ENCODE measurements around the gene ZBTB20. TPM values are rescaled to one million over a fixed set of nuclear protein-coding genes. Genes with fewer than 3 reads are reported as not detected.

ZBTB20 gene
- total and polyA plus RNA-seq, 4 donors: 0.88 to 83.2 (median 20.4) TPM

DNA sequence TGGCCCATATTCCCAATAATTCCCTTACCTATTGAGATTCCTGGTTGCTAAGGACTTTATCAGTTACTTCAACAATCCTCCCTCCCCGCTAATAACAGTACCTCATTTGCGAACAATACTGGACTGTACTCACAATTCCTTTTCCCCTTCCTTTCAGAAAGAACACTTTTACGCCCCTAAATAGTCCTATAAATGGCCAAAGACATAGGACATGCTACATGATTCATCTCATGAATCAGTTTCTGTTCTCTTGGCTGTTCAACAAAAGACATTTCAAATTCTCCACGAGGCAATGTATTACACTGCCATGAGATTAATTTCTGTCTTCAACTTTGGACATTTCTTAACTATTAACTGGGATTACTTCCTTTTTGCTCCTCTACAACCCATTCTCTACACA is 588.8 kb downstream of the ZBTB20 start:
- no peak overlapping the region for H3K9ac ChIP-seq (ENCODE audit: low read depth in 1 of 2, low read length in 2 of 2)
- H3K36me3 ChIP-seq (ENCODE audit: control insufficient read depth in 4 of 4, insufficient read depth in 3 of 4, low read depth in 1 of 4, low read length in 3 of 4): peaks cover 0 to 7% (median 0%) of the 10 kb centered on the region in 4 donors
- WGBS: 91% methylated on average over 4 of the region's 4 CpGs
- no peaks in the 10 kb centered on the region for H3K4me1 ChIP-seq (ENCODE audit: control insufficient read depth in 4 of 4, insufficient read depth in 4 of 4, low read length in 3 of 4)
- no peaks in the 10 kb centered on the region for H3K27me3 ChIP-seq (ENCODE audit: control insufficient read depth in 4 of 4, insufficient read depth in 4 of 4, low read length in 3 of 4)
- no peak overlapping the region for H3K4me3 ChIP-seq (ENCODE audit: low read depth in 1 of 3, low read length in 3 of 3)
- TF ChIP-seq HNF4G (IDR thresholded peaks at IDR 0.05) (no peak), YY1 (IDR thresholded peaks at IDR 0.05) (no peak), HNF4A (conservative IDR thresholded peaks at IDR 0.05) (no peak), RAD21 (IDR thresholded peaks at IDR 0.05) (no peak)
- TF ChIP-seq, protein P1, sequence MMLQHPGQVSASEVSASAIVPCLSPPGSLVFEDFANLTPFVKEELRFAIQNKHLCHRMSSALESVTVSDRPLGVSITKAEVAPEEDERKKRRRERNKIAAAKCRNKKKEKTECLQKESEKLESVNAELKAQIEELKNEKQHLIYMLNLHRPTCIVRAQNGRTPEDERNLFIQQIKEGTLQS (IDR thresholded peaks at IDR 0.05): no peak
- TF ChIP-seq, protein P2, sequence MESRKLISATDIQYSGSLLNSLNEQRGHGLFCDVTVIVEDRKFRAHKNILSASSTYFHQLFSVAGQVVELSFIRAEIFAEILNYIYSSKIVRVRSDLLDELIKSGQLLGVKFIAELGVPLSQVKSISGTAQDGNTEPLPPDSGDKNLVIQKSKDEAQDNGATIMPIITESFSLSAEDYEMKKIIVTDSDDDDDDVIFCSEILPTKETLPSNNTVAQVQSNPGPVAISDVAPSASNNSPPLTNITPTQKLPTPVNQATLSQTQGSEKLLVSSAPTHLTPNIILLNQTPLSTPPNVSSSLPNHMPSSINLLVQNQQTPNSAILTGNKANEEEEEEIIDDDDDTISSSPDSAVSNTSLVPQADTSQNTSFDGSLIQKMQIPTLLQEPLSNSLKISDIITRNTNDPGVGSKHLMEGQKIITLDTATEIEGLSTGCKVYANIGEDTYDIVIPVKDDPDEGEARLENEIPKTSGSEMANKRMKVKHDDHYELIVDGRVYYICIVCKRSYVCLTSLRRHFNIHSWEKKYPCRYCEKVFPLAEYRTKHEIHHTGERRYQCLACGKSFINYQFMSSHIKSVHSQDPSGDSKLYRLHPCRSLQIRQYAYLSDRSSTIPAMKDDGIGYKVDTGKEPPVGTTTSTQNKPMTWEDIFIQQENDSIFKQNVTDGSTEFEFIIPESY (IDR thresholded peaks at IDR 0.05): no peak
- TF ChIP-seq, protein P3, sequence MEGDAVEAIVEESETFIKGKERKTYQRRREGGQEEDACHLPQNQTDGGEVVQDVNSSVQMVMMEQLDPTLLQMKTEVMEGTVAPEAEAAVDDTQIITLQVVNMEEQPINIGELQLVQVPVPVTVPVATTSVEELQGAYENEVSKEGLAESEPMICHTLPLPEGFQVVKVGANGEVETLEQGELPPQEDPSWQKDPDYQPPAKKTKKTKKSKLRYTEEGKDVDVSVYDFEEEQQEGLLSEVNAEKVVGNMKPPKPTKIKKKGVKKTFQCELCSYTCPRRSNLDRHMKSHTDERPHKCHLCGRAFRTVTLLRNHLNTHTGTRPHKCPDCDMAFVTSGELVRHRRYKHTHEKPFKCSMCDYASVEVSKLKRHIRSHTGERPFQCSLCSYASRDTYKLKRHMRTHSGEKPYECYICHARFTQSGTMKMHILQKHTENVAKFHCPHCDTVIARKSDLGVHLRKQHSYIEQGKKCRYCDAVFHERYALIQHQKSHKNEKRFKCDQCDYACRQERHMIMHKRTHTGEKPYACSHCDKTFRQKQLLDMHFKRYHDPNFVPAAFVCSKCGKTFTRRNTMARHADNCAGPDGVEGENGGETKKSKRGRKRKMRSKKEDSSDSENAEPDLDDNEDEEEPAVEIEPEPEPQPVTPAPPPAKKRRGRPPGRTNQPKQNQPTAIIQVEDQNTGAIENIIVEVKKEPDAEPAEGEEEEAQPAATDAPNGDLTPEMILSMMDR (IDR thresholded peaks at IDR 0.05; ENCODE audit: low read depth, low read length, missing input control): no peak
- no peaks in the 10 kb centered on the region for H3K9me3 ChIP-seq (ENCODE audit: control insufficient read depth in 4 of 4, low read length in 3 of 4)
- no peak for DNase-seq (ENCODE audit: low spot score)
- no peak overlapping the region for H3K27ac ChIP-seq (ENCODE audit: low read depth in 1 of 2, low read length in 2 of 2)

DNA sequence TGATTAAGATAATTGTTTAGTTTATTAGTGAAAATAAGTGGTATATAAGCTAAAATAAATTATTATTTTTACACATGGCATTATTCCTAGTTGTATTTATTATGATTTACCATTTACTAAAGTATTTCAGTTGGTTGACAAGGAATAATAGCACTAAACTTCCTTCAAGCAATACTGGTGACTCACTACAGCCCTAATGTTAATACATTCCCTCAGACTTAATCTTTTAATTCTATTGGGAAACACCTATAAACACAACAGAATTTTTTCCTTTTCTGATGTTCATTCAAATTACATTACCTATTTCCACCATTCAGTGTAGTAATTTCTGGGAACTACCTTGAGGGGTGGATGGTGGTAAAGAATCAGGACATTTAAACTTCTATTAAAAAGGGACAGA is 589.3 kb downstream of the ZBTB20 start:
- DNase-seq (ENCODE audit: low spot score): no peak
- H3K9me3 ChIP-seq (ENCODE audit: control insufficient read depth in 4 of 4, low read length in 3 of 4): no peaks in the 10 kb centered on the region
- no peak overlapping the region for H3K9ac ChIP-seq (ENCODE audit: low read depth in 1 of 2, low read length in 2 of 2)
- no peak overlapping the region for H3K4me3 ChIP-seq (ENCODE audit: low read depth in 1 of 3, low read length in 3 of 3)
- H3K4me1 ChIP-seq (ENCODE audit: control insufficient read depth in 4 of 4, insufficient read depth in 4 of 4, low read length in 3 of 4): no peaks in the 10 kb centered on the region
- H3K36me3 ChIP-seq (ENCODE audit: control insufficient read depth in 4 of 4, insufficient read depth in 3 of 4, low read depth in 1 of 4, low read length in 3 of 4): peaks cover 0 to 7% (median 0%) of the 10 kb centered on the region in 4 donors
- no peaks in the 10 kb centered on the region for H3K27me3 ChIP-seq (ENCODE audit: control insufficient read depth in 4 of 4, insufficient read depth in 4 of 4, low read length in 3 of 4)
- no peak overlapping the region for H3K27ac ChIP-seq (ENCODE audit: low read depth in 1 of 2, low read length in 2 of 2)
- TF ChIP-seq, protein P1 (IDR thresholded peaks at IDR 0.05): no peak
- TF ChIP-seq YY1 (IDR thresholded peaks at IDR 0.05) (no peak), SP1 (IDR thresholded peaks at IDR 0.05) (no peak), JUND (IDR thresholded peaks at IDR 0.05) (no peak), NR2F2 (IDR thresholded peaks at IDR 0.05) (no peak), HNF4G (IDR thresholded peaks at IDR 0.05) (no peak), RXRA (IDR thresholded peaks at IDR 0.05) (no peak), HNF4A (conservative IDR thresholded peaks at IDR 0.05) (no peak), FOXA1 (IDR thresholded peaks at IDR 0.05) (no peak), FOXA2 (IDR thresholded peaks at IDR 0.05) (no peak), GABPA (IDR thresholded peaks at IDR 0.05 in 1 of 2, conservative IDR thresholded peaks at IDR 0.05 in 1 of 2) (no peak)
- TF ChIP-seq, protein P2 (IDR thresholded peaks at IDR 0.05): no peak
- TF ChIP-seq, protein P4, sequence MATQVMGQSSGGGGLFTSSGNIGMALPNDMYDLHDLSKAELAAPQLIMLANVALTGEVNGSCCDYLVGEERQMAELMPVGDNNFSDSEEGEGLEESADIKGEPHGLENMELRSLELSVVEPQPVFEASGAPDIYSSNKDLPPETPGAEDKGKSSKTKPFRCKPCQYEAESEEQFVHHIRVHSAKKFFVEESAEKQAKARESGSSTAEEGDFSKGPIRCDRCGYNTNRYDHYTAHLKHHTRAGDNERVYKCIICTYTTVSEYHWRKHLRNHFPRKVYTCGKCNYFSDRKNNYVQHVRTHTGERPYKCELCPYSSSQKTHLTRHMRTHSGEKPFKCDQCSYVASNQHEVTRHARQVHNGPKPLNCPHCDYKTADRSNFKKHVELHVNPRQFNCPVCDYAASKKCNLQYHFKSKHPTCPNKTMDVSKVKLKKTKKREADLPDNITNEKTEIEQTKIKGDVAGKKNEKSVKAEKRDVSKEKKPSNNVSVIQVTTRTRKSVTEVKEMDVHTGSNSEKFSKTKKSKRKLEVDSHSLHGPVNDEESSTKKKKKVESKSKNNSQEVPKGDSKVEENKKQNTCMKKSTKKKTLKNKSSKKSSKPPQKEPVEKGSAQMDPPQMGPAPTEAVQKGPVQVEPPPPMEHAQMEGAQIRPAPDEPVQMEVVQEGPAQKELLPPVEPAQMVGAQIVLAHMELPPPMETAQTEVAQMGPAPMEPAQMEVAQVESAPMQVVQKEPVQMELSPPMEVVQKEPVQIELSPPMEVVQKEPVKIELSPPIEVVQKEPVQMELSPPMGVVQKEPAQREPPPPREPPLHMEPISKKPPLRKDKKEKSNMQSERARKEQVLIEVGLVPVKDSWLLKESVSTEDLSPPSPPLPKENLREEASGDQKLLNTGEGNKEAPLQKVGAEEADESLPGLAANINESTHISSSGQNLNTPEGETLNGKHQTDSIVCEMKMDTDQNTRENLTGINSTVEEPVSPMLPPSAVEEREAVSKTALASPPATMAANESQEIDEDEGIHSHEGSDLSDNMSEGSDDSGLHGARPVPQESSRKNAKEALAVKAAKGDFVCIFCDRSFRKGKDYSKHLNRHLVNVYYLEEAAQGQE (IDR thresholded peaks at IDR 0.05): no peak

All from liver (tissue), 9 donors.